Tibial nerve (tissue), 4 donors: ENCODE results near the gene PLCB1. TPM values are rescaled to one million over a fixed set of nuclear protein-coding genes. Genes with fewer than 3 reads are reported as not detected.

Experiments used
- DNase-seq, 2 donors: peaks; one replicate each; pipeline ENCODE4 v3.0.0-alpha.2; 2019; ENCODE audit warnings: low spot score in 2 of 2
- H3K27ac ChIP-seq, 4 donors: fragments of 200-600 bp; sonication (generic) in 3 of 4; one replicate each; pipeline ENCODE4 v1.5.1; 2017 to 2019; ENCODE audit warnings: mild to moderate bottlenecking in 1 of 4
- H3K27me3 ChIP-seq, 2 donors: fragments of 200-600 bp; sonication (generic) in 1 of 2; one replicate each; pipeline versions ENCODE4 v1.5.1 to v1.6.0; 2017 to 2019
- H3K36me3 ChIP-seq, 3 donors: fragments of 200-600 bp; sonication (generic); one replicate each; pipeline ENCODE4 v1.5.1; 2018 to 2019
- H3K4me1 ChIP-seq, 4 donors: fragments of 200-600 bp; sonication (generic) in 3 of 4; one replicate each; pipeline ENCODE4 v1.5.1; 2017 to 2019
- H3K4me3 ChIP-seq, 4 donors: fragments of 200-600 bp; sonication (generic) in 3 of 4; one replicate each; pipeline ENCODE4 v1.5.1; 2017 to 2019; ENCODE audit warnings: mild to moderate bottlenecking in 1 of 4, moderate library complexity in 1 of 4
- H3K9me3 ChIP-seq, 4 donors: fragments of 200-600 bp; sonication (generic) in 3 of 4; one replicate each; pipeline ENCODE4 v1.5.1; 2017 to 2019
- EP300 ChIP-seq, 2 donors: sonication (generic); formaldehyde crosslinking; IDR thresholded peaks; one replicate each; pipeline ENCODE4 v1.6.1; 2017; ENCODE audit warnings: antibody characterized with exemption in 2 of 2, mild to moderate bottlenecking in 1 of 2
- POLR2A ChIP-seq, 2 donors: fragments of 450-650 bp; IDR thresholded peaks; one replicate each; pipeline ENCODE4 v1.6.1; 2017; ENCODE audit warnings: antibody characterized with exemption in 2 of 2, mild to moderate bottlenecking in 2 of 2, moderate library complexity in 2 of 2
- WGBS, 2 donors: methylation state at CpG; one replicate each; pipeline ENCODE4 v1.1.5; 2018; 5-methylcytosine and 5-hydroxymethylcytosine counted together
- total RNA-seq, 4 donors: library from RNA; depleted of rRNA; stranded (reverse); fragments of >200 nt; gene quantifications; one replicate each; pipeline ENCODE4 v1.1.0, GENCODE V29; 2016
- TF ChIP-seq, protein P1 (sequence below), 5 experiments: fragments of 200-600 bp in 3 of 5; fragments of 450-650 bp in 2 of 5; sonication (generic) in 3 of 5; IDR thresholded peaks; one replicate each; pipeline ENCODE4 v1.5.1; 2016 to 2019; ENCODE audit warnings: antibody characterized with exemption in 5 of 5, mild to moderate bottlenecking in 3 of 5, moderate library complexity in 2 of 5

PLCB1 gene
- total RNA-seq, result 10 to 100 TPM; 34.7 to 52.8 (median 39.2) TPM

- Histone ChIP-seq H3K27me3 (no peaks in the 10 kb centered on the region), H3K4me1 (peaks cover 0 to 37% (median 4%) of the 10 kb centered on the region in 4 donors), H3K9me3 (no peaks in the 10 kb centered on the region), H3K4me3 (peak within 1 kb of the TSS; percentile 69 to 76 (median 73)), H3K27ac (peak within 1 kb of the TSS; percentile 63 to 92 (median 80)), H3K36me3 (no peaks in the 10 kb centered on the region)
- 1 to 2% methylated on average over 37 to 54 of the region's 65 CpGs for WGBS, 2 donors
- DNase-seq, result peak; percentile 61 to 74
- TF ChIP-seq, protein P1, sequence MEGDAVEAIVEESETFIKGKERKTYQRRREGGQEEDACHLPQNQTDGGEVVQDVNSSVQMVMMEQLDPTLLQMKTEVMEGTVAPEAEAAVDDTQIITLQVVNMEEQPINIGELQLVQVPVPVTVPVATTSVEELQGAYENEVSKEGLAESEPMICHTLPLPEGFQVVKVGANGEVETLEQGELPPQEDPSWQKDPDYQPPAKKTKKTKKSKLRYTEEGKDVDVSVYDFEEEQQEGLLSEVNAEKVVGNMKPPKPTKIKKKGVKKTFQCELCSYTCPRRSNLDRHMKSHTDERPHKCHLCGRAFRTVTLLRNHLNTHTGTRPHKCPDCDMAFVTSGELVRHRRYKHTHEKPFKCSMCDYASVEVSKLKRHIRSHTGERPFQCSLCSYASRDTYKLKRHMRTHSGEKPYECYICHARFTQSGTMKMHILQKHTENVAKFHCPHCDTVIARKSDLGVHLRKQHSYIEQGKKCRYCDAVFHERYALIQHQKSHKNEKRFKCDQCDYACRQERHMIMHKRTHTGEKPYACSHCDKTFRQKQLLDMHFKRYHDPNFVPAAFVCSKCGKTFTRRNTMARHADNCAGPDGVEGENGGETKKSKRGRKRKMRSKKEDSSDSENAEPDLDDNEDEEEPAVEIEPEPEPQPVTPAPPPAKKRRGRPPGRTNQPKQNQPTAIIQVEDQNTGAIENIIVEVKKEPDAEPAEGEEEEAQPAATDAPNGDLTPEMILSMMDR (IDR thresholded peaks at IDR 0.05), result peak; percentile 84 to 96 (median 93)
- TF ChIP-seq EP300 (IDR thresholded peaks at IDR 0.05), result peak in 1 of 2 donors; percentile 46
- peak in 1 of 2 donors; percentile 32 for TF ChIP-seq POLR2A (IDR thresholded peaks at IDR 0.05)
Observed at GRCh38 chr20:8131598-8132483, at the start of gene PLCB1. TSS of gene PLCB1 (plus strand) at chr20:8132266. CDS start at chr20:8132652, 386 bp downstream.

DNA sequence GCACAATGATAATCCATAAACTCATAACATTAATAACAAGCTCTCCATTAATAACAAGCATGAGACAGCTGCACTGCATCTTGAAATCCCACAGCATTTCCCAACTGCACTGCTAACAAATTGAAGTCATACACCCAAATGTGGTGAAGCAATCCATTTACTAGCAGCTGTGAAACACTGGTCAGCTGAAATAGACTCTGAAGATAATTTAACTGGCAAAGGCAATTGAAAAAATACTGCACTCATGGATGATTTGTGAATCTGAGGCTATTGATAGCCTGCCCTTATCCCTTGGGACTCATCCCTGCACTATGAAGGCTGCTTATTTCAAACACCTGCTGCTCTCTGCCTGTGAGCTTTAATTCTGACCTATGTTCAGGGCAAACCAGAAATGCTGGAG is 49.1 kb upstream of the PLCB1 start:
- DNase-seq, result peak in 1 of 2 donors; percentile 28
- Histone ChIP-seq H3K4me3 (no peak overlapping the region), H3K27ac (peak overlapping the region in 2 of 4 donors; percentile 45 to 70), H3K27me3 (no peaks in the 10 kb centered on the region), H3K36me3 (no peaks in the 10 kb centered on the region), H3K4me1 (peaks cover 0 to 7% (median 0%) of the 10 kb centered on the region in 4 donors), H3K9me3 (no peaks in the 10 kb centered on the region)
- peak in 1 of 2 donors; percentile 73 for TF ChIP-seq EP300 (IDR thresholded peaks at IDR 0.05)
- TF ChIP-seq, protein P1 (IDR thresholded peaks at IDR 0.05), result no peak

DNA sequence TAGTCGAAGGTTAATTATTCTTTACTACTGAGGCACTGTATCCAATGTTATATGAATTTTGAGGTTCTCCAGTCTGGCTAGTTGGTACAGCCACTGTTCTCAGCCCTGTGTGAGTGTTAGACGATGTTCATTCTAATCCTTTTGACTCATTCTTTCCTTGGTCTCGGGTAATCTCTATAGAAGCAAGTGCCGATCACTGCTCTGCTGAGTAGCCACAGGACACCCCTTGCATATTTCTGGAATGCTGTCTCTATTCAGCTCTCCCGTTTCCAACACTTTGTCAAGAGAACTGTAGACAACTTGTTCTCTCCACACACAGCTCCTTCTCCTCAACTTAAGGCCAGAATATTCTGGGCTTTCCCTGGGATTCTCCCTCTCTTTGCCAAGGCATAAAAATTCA is 42.4 kb upstream of the PLCB1 start:
- Histone ChIP-seq H3K27me3 (no peaks in the 10 kb centered on the region), H3K9me3 (no peaks in the 10 kb centered on the region), H3K27ac (no peak overlapping the region), H3K36me3 (no peaks in the 10 kb centered on the region), H3K4me3 (no peak overlapping the region), H3K4me1 (peaks cover 0 to 16% (median 4%) of the 10 kb centered on the region in 4 donors)
- 63 to 72% methylated on average over 5 of the region's 5 CpGs for WGBS, 2 donors
- TF ChIP-seq EP300 (IDR thresholded peaks at IDR 0.05) (no peak), POLR2A (IDR thresholded peaks at IDR 0.05) (no peak)
- TF ChIP-seq, protein P1 (IDR thresholded peaks at IDR 0.05), result no peak
- DNase-seq, result no peak

DNA sequence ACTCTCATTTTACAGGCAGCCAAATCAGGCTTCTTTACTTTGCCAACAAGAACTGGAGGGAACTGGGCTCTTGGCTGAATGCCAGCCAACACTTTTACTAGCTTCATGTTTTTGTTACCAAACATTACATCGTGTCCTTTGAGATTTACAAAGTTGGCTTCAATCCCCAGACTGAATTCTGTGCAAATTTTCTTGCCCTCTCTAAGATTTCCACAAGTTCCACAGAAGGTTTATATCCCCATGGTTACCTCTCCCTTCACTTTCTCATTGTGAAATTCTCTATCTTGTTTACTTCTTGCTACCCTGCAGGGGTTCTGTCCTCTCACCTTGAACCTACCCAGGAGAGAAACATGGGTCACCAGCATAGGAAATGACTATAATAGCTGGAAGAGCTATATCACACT is 37.6 kb upstream of the PLCB1 start:
- 0 to 3% methylated on average over 1 of the region's 1 CpG for WGBS, 2 donors
- peak overlapping the region in 3 of 4 donors; percentile 8 to 63 (median 30) for H3K27ac ChIP-seq

More for the DNA sequence above, 37.6 kb upstream of the PLCB1 start:
- no peaks in the 10 kb centered on the region for H3K27me3 ChIP-seq
- no peak overlapping the region for H3K4me3 ChIP-seq
- H3K4me1 ChIP-seq, result peaks cover 0 to 26% (median 4%) of the 10 kb centered on the region in 4 donors
- TF ChIP-seq POLR2A (IDR thresholded peaks at IDR 0.05) (no peak), EP300 (IDR thresholded peaks at IDR 0.05) (peak in 1 of 2 donors; percentile 57)
- TF ChIP-seq, protein P1 (IDR thresholded peaks at IDR 0.05), result no peak
- H3K36me3 ChIP-seq, result no peaks in the 10 kb centered on the region
- DNase-seq, result peak; percentile 70 to 84
- no peaks in the 10 kb centered on the region for H3K9me3 ChIP-seq
